MM.1S (cell line): Measurements from ENCODE around the gene SLC38A1.

Source experiments
- DNase-seq: peaks from one replicate; pipeline ENCODE4 v3.0.0-alpha.2; 2015
- H2AFZ ChIP-seq: fragments of 300-600 bp; sonication (generic); 2 replicates; pipeline ENCODE4 v1.6.0; 2016; ENCODE audit warnings: antibody characterized with exemption, low read length
- H3F3A ChIP-seq: fragments of 300-600 bp; sonication (generic); 2 replicates; pipeline ENCODE4 v1.6.1; 2016; ENCODE audit warnings: mild to moderate bottlenecking, antibody characterized with exemption, low read length, moderate library complexity, mixed read lengths; ENCODE audit not compliant: insufficient read depth
- H3K27ac ChIP-seq: fragments of 300-600 bp; sonication (generic); 2 replicates; pipeline ENCODE4 v1.5.1; 2016; ENCODE audit warnings: mild to moderate bottlenecking, low read length
- H3K27me3 ChIP-seq: fragments of 300-600 bp; sonication (generic); replicated peaks from 2 replicates; pipeline ENCODE4 v1.6.0; 2016; ENCODE audit warnings: low read length; ENCODE audit not compliant: insufficient read depth
- H3K36me3 ChIP-seq: fragments of 300-600 bp; sonication (generic); replicated peaks from 2 replicates; pipeline ENCODE4 v1.6.1; 2016; ENCODE audit warnings: mild to moderate bottlenecking, low read length, mixed read lengths; ENCODE audit not compliant: insufficient read depth
- H3K4me1 ChIP-seq: fragments of 300-600 bp; sonication (generic); 2 replicates; pipeline ENCODE4 v1.6.1; 2016; ENCODE audit warnings: low read length, mixed read lengths
- H3K4me2 ChIP-seq: fragments of 300-600 bp; sonication (generic); 2 replicates; pipeline ENCODE4 v1.6.0; 2016; ENCODE audit warnings: low read depth, low read length
- H3K4me3 ChIP-seq: fragments of 300-600 bp; sonication (generic); 2 replicates; pipeline ENCODE4 v1.5.1; 2016; ENCODE audit warnings: low read length, mixed read lengths
- H3K79me2 ChIP-seq: fragments of 300-600 bp; sonication (generic); 2 replicates; pipeline ENCODE4 v1.6.1; 2016; ENCODE audit warnings: mixed run types, low read length, mixed read lengths
- H3K9ac ChIP-seq: fragments of 300-600 bp; sonication (generic); 2 replicates; pipeline ENCODE4 v1.6.1; 2016; ENCODE audit warnings: low read length, mixed read lengths
- H3K9me2 ChIP-seq: fragments of 300-600 bp; sonication (generic); replicated peaks from 2 replicates; pipeline ENCODE4 v1.6.1; 2016; ENCODE audit warnings: mild to moderate bottlenecking, low read length, mixed read lengths; ENCODE audit not compliant: insufficient read depth
- H3K9me3 ChIP-seq: fragments of 300-600 bp; sonication (generic); replicated peaks from 2 replicates; pipeline ENCODE4 v1.6.1; 2016; ENCODE audit warnings: mild to moderate bottlenecking, low read length, mixed read lengths; ENCODE audit not compliant: insufficient read depth
- H4K20me1 ChIP-seq: fragments of 300-600 bp; sonication (generic); 2 replicates; pipeline ENCODE4 v1.6.1; 2016; ENCODE audit warnings: mild to moderate bottlenecking, low read length, moderate library complexity, mixed read lengths; ENCODE audit not compliant: insufficient read depth
- CTCF ChIP-seq: fragments of 300-600 bp; sonication (generic); IDR thresholded peaks from 2 replicates; pipeline ENCODE4 v1.5.1; 2016; ENCODE audit warnings: antibody characterized with exemption, low read length, mixed read lengths
- EZH2 ChIP-seq: fragments of 300-600 bp; sonication (generic); optimal IDR thresholded peaks from 2 replicates; pipeline ENCODE3; 2017; ENCODE audit warnings: low read depth, mild to moderate bottlenecking, antibody characterized with exemption, low read length, mixed read lengths
- EZH2phosphoT487 ChIP-seq: fragments of 300-600 bp; sonication (generic); IDR thresholded peaks from 2 replicates; pipeline ENCODE4 v1.6.1; 2018; ENCODE audit warnings: antibody characterized with exemption, low read length

The SLC38A1 gene

GRCh38 chr12:46145881-46146280 lies 123.0 kb downstream of the SLC38A1 start:
- no peaks in the 10 kb centered on the region for H3K79me2 ChIP-seq
- H3K4me3 ChIP-seq, result no peak overlapping the region
- H3K27me3 ChIP-seq, result no peaks in the 10 kb centered on the region
- no peaks in the 10 kb centered on the region for H3K36me3 ChIP-seq
- no peaks in the 10 kb centered on the region for H4K20me1 ChIP-seq
- no peaks in the 10 kb centered on the region for H3K9me3 ChIP-seq
- no peak overlapping the region for H3K4me2 ChIP-seq
- DNase-seq, result no peak
- no peaks in the 10 kb centered on the region for H3K4me1 ChIP-seq
- no peak overlapping the region for H3K9ac ChIP-seq
- H2AFZ ChIP-seq, result no peak overlapping the region
- H3K9me2 ChIP-seq, result no peaks in the 10 kb centered on the region
- H3K27ac ChIP-seq, result no peak overlapping the region
- no peak for TF ChIP-seq EZH2phosphoT487
- H3F3A ChIP-seq, result no peaks in the 10 kb centered on the region

- no peak overlapping the region for H3K9ac ChIP-seq
- H3K27ac ChIP-seq, result no peak overlapping the region
- no peak for DNase-seq
Observed at GRCh38 chr12:46144433-46144832, 124.4 kb downstream of the SLC38A1 start.

GRCh38 chr12:46136249-46136648 lies 132.6 kb downstream of the SLC38A1 start:
- no peak overlapping the region for H3K27ac ChIP-seq
- H3K4me3 ChIP-seq, result no peak overlapping the region
- no peaks in the 10 kb centered on the region for H3K9me2 ChIP-seq
- no peak overlapping the region for H2AFZ ChIP-seq
- no peaks in the 10 kb centered on the region for H3K9me3 ChIP-seq
- no peaks in the 10 kb centered on the region for H3K79me2 ChIP-seq
- H3F3A ChIP-seq, result no peaks in the 10 kb centered on the region
- no peaks in the 10 kb centered on the region for H3K27me3 ChIP-seq
- no peaks in the 10 kb centered on the region for H4K20me1 ChIP-seq
- H3K4me2 ChIP-seq, result no peak overlapping the region
- no peak overlapping the region for H3K9ac ChIP-seq
- TF ChIP-seq CTCF, result no peak
- no peak for TF ChIP-seq EZH2
- TF ChIP-seq EZH2phosphoT487, result no peak
- DNase-seq, result no peak
- H3K4me1 ChIP-seq, result no peaks in the 10 kb centered on the region
- H3K36me3 ChIP-seq, result no peaks in the 10 kb centered on the region

More at GRCh38 chr12:46144433-46144832, 124.4 kb downstream of the SLC38A1 start:
- H3K79me2 ChIP-seq, result no peaks in the 10 kb centered on the region
- H3K9me2 ChIP-seq, result no peaks in the 10 kb centered on the region
- H3F3A ChIP-seq, result no peaks in the 10 kb centered on the region
- H3K36me3 ChIP-seq, result no peaks in the 10 kb centered on the region
- TF ChIP-seq EZH2phosphoT487, result no peak
- no peak for TF ChIP-seq EZH2
- TF ChIP-seq CTCF, result no peak
- H3K4me1 ChIP-seq, result no peaks in the 10 kb centered on the region
- H3K9me3 ChIP-seq, result no peaks in the 10 kb centered on the region
- H3K4me2 ChIP-seq, result no peak overlapping the region
- no peak overlapping the region for H2AFZ ChIP-seq
- H3K4me3 ChIP-seq, result no peak overlapping the region
- no peaks in the 10 kb centered on the region for H3K27me3 ChIP-seq
- H4K20me1 ChIP-seq, result no peaks in the 10 kb centered on the region

GRCh38 chr12:46135750-46136149 lies 133.1 kb downstream of the SLC38A1 start:
- no peak for TF ChIP-seq CTCF
- no peak for TF ChIP-seq EZH2
- TF ChIP-seq EZH2phosphoT487, result no peak
- H3K27ac ChIP-seq, result no peak overlapping the region
- no peak for DNase-seq
- H4K20me1 ChIP-seq, result no peaks in the 10 kb centered on the region
- H3K27me3 ChIP-seq, result no peaks in the 10 kb centered on the region
- no peak overlapping the region for H3K4me2 ChIP-seq
- no peak overlapping the region for H3K9ac ChIP-seq
- H3K9me2 ChIP-seq, result no peaks in the 10 kb centered on the region
- no peak overlapping the region for H3K4me3 ChIP-seq
- H3K36me3 ChIP-seq, result no peaks in the 10 kb centered on the region
- no peaks in the 10 kb centered on the region for H3K79me2 ChIP-seq
- no peaks in the 10 kb centered on the region for H3K9me3 ChIP-seq
- no peaks in the 10 kb centered on the region for H3K4me1 ChIP-seq
- H3F3A ChIP-seq, result no peaks in the 10 kb centered on the region
- no peak overlapping the region for H2AFZ ChIP-seq
